HepG2 (cell line): Measurements from ENCODE around the gene SLC45A2. TPM values are rescaled to one million over a fixed set of nuclear protein-coding genes. Genes with fewer than 3 reads are reported as not detected.

Experiments
- ATAC-seq: fragments of 200-7000 bp; cut with Tn5 transposase; 3 replicates; pipeline ENCODE4 v1.9.1; 2020; ENCODE audit warnings: mild to moderate bottlenecking, moderate library complexity
- BruUV-seq: library from RNA; stranded (reverse); fragments of 400-500 nt; replicated peaks from 2 replicates; lab custom pipeline; 2021; lab: Mats Ljungman, UMichigan
- CTCF ChIA-PET: fragments of 300-600 bp; formaldehyde crosslinking; extraction: SDS; loops from one replicate; lab custom pipeline; 2021; ENCODE audit warnings: low total read pairs, inconsistent platforms, low intra/inter-chr PET ratio; lab: Yijun Ruan, JAX
- POLR2A ChIA-PET: fragments of 350-600 bp; sonication (Branson Sonifier 250); formaldehyde crosslinking; loops from one replicate; lab custom pipeline; 2020; ENCODE audit warnings: antibody characterized with exemption, inconsistent platforms; lab: Yijun Ruan, JAX
- DNase-seq: peaks from one replicate; pipeline ENCODE4 v3.0.0-alpha.2; 2015; ENCODE audit warnings: low spot score
- FAIRE-seq: peaks from 3 replicates; lab custom pipeline; 2011; peaks lifted over from hg19 to GRCh38; lab: Jason Lieb, UNC
- H2AFZ ChIP-seq: one replicate; pipeline ENCODE4 v1.6.1; 2011; ENCODE audit warnings: low read length, inconsistent platforms
- H3K27ac ChIP-seq: fragments of 300-600 bp; 3 replicates; pipeline ENCODE4 v1.8.0; 2011; ENCODE audit warnings: mixed run types, mild to moderate bottlenecking, mixed read lengths, low read length, inconsistent platforms; ENCODE audit not compliant: insufficient read depth; ENCODE audit errors: extremely low read length
- H3K27me3 ChIP-seq, 2 experiments: fragments of 200-600 bp in 1 of 2; 2 replicates in 1 of 2; 3 replicates in 1 of 2; pipeline versions ENCODE4 v1.6.0 to v1.8.0; 2011; ENCODE audit warnings: low read length in 2 of 2, mild to moderate bottlenecking in 2 of 2, moderate library complexity in 2 of 2, inconsistent platforms in 1 of 2; ENCODE audit not compliant: insufficient read depth in 2 of 2, control insufficient read depth in 1 of 2
- H3K36me3 ChIP-seq, 2 experiments: fragments of 200-600 bp in 1 of 2; replicated peaks in 1 of 2; 2 replicates in 1 of 2; 3 replicates in 1 of 2; pipeline versions ENCODE4 v1.5.1 to v1.8.0; 2011; ENCODE audit warnings: low read length in 2 of 2, inconsistent platforms in 1 of 2; ENCODE audit not compliant: insufficient read depth in 2 of 2, control insufficient read depth in 1 of 2
- H3K4me1 ChIP-seq: 2 replicates; pipeline ENCODE4 v1.5.1; 2012; ENCODE audit warnings: low read length, inconsistent platforms; ENCODE audit not compliant: insufficient read depth
- H3K4me2 ChIP-seq: 2 replicates; pipeline ENCODE4 v1.6.0; 2011; ENCODE audit warnings: low read depth, low read length, inconsistent platforms
- H3K4me3 ChIP-seq, 3 experiments: fragments of 200-600 bp in 1 of 3; sonication (generic), shearing (Covaris generic) in 1 of 3; replicated peaks in 1 of 3; 2 replicates each; pipeline ENCODE4 v1.5.1; 2011 to 2016; ENCODE audit warnings: low read length in 3 of 3, inconsistent platforms in 2 of 3, low read depth in 2 of 3, mild to moderate bottlenecking in 2 of 3, control low read depth in 1 of 3, mixed read lengths in 1 of 3; ENCODE audit not compliant: insufficient read depth in 1 of 3
- H3K79me2 ChIP-seq: one replicate; pipeline ENCODE4 v1.6.1; 2011; ENCODE audit warnings: low read length, inconsistent platforms; ENCODE audit not compliant: insufficient read depth
- H3K9ac ChIP-seq: 2 replicates; pipeline ENCODE4 v1.6.0; 2011; ENCODE audit warnings: mild to moderate bottlenecking, low read depth, low read length, inconsistent platforms; ENCODE audit not compliant: insufficient read depth
- H3K9me3 ChIP-seq: 2 replicates; pipeline ENCODE4 v1.5.1; 2012; ENCODE audit warnings: mild to moderate bottlenecking, low read length
- H4K20me1 ChIP-seq: 2 replicates; pipeline ENCODE4 v1.6.0; 2011; ENCODE audit warnings: inconsistent platforms, mild to moderate bottlenecking, low read length, moderate library complexity; ENCODE audit not compliant: insufficient read depth
- KDM5B ChIP-seq: sonication (generic); formaldehyde crosslinking; IDR thresholded peaks from 2 replicates; pipeline ENCODE4 v1.4.0; 2020; ENCODE audit warnings: missing genetic modification reagents, mild to moderate bottlenecking, borderline replicate concordance
- SMC3 ChIP-seq: IDR thresholded peaks from 2 replicates; pipeline ENCODE4 v1.6.1; 2011; ENCODE audit warnings: low read length, improper control_type of control experiment
- STAG1 ChIP-seq: sonication (generic); formaldehyde crosslinking; IDR thresholded peaks from 2 replicates; pipeline ENCODE4 v1.4.0; 2020; ENCODE audit warnings: missing genetic modification reagents
- WGBS: methylation state at CpG from one replicate; pipeline ENCODE4 v1.1.6; 2017; ENCODE audit warnings: low lambda C conversion rate; 5-methylcytosine and 5-hydroxymethylcytosine counted together
- in situ Hi-C: cut with HindIII; loops from 2 replicates; pipeline ENCODE4 v1.10.0; 2017; ENCODE audit warnings: low pct_unique_long_range_greater_than_20kb; ENCODE audit not compliant: extremely low pct_ligation_motif_present
- intact Hi-C: fragments of 100-400 bp; cut with micrococcal nuclease; formaldehyde crosslinking; loops from one replicate; pipeline ENCODE4 v1.10.0; 2022; ENCODE audit not compliant: unreplicated experiment
- polyA plus RNA-seq, 8 experiments: library from polyadenylated mRNA; depleted of rRNA in 3 of 8; stranded (reverse) in 7 of 8; unstranded in 1 of 8; fragments of >200 nt; fragmentation: Illumina TruSeq in 4 of 8; extraction: Trizol in 4 of 8; gene quantifications; 2 replicates each; pipeline versions ENCODE4 v1.2.1 to v1.2.3, GENCODE V29; 2011 to 2016; ENCODE audit warnings: low read depth in 4 of 8, missing spikeins in 1 of 8, mixed read lengths in 1 of 8; ENCODE audit not compliant: insufficient read depth in 1 of 8
- total RNA-seq, 5 experiments: library from RNA; depleted of rRNA; stranded (reverse); fragments of >200 nt; fragmentation: Illumina TruSeq; extraction: Trizol; gene quantifications; 2 replicates each; pipeline ENCODE4 v1.2.3, GENCODE V29; 2016; ENCODE audit warnings: low read depth in 1 of 5
- TF ChIP-seq, protein P1 (sequence below): sonication (generic); formaldehyde crosslinking; IDR thresholded peaks from 2 replicates; pipeline ENCODE4 v1.5.0; 2020; ENCODE audit warnings: mild to moderate bottlenecking, missing genetic modification reagents, moderate library complexity

The SLC45A2 gene
- total and polyA plus RNA-seq, 2 of the 13 experiments (the other 11 are each of a cell fraction or from before 2014, with no cell fraction given), result 0.22 to 0.24 TPM

DNA sequence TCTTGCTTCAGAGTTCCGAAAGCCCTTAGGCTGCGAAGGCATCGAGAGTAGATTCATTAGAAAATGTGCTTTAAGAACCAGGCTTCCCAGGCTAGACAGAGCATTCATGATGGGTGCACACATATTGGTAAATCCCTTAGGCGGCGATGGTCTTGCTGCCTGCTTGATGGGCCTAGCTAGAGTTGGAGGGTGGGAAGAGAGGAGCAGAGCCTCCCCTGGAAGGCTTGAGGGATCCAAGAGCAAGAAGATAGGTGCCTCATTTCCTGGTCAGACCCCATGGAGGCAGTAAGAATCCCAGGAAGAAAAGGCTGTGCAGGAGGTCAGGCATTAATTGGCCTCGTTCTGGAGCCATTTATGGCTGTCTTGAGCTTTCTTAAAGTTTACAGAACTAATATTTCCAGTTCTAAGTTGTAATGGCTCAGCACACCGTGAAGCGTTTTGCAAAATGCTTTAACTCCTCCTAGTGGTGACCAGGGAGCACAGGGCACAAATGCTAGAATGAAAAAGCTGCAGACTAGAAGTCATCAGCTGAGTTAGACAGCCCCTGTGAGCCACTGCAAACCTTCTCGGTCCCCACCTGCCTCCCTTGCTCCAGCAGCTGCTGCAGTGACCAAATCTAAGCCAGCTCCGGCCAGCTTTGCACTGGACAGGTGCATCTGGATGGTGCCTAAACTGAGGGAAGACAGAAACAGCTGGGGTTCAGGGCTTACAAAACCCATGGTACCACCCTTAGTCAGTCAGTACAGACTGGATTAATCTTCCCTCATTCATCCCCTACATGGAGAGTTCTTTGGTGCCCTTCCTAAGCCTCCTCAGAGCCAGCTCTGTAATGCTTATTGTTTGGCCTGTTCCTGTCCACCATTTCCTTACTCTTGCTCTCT is 14.7 kb downstream of the SLC45A2 start:
- Histone ChIP-seq H3K4me2 (no peak overlapping the region), H2AFZ (no peak overlapping the region), H3K9ac (no peak overlapping the region), H3K36me3 (no peaks in the 10 kb centered on the region), H3K27ac (no peak overlapping the region), H3K79me2 (no peaks in the 10 kb centered on the region), H3K9me3 (no peaks in the 10 kb centered on the region), H3K27me3 (no peaks in the 10 kb centered on the region; a peak in 1 of 5 replicates), H3K4me3 (no peak overlapping the region), H3K4me1 (no peaks in the 10 kb centered on the region), H4K20me1 (no peaks in the 10 kb centered on the region)
- ATAC-seq (peak; percentile 97), DNase-seq (peak; percentile 13), FAIRE-seq (peak; percentile 49)
- in situ Hi-C loops (no loop called here), intact Hi-C loops (no loop called here)
- ChIA-PET POLR2A (interaction anchor here (0.8 kb wide), 1 partner anchor 38 kb away, joined by 3 read pairs; the partner anchor contains the start of gene AMACR), CTCF (no interaction called here)
- TF ChIP-seq STAG1 (CRISPR knock-in tag), result peak; percentile 70
- TF ChIP-seq KDM5B (CRISPR knock-in tag), result no peak
- TF ChIP-seq, protein P1, sequence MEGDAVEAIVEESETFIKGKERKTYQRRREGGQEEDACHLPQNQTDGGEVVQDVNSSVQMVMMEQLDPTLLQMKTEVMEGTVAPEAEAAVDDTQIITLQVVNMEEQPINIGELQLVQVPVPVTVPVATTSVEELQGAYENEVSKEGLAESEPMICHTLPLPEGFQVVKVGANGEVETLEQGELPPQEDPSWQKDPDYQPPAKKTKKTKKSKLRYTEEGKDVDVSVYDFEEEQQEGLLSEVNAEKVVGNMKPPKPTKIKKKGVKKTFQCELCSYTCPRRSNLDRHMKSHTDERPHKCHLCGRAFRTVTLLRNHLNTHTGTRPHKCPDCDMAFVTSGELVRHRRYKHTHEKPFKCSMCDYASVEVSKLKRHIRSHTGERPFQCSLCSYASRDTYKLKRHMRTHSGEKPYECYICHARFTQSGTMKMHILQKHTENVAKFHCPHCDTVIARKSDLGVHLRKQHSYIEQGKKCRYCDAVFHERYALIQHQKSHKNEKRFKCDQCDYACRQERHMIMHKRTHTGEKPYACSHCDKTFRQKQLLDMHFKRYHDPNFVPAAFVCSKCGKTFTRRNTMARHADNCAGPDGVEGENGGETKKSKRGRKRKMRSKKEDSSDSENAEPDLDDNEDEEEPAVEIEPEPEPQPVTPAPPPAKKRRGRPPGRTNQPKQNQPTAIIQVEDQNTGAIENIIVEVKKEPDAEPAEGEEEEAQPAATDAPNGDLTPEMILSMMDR (CRISPR knock-in tag), result peak; percentile 66
- TF ChIP-seq SMC3, result peak; percentile 44; the same call in 1 of the 2 replicates
- no TSS peak for BruUV-seq
- 33% methylated on average over 8 of the region's 10 CpGs for WGBS
